Gastrocnemius medialis (tissue), 4 donors: ENCODE measurements around the gene DPF1.

ENCODE experiments used
- CTCF ChIP-seq, 5 experiments: fragments of 450-650 bp in 3 of 5; fragments of 200-600 bp in 2 of 5; sonication (generic) in 2 of 5; IDR thresholded peaks in 4 of 5; conservative IDR thresholded peaks in 1 of 5; 1 replicate in 4 of 5; 2 replicates in 1 of 5; pipeline ENCODE4 v1.5.1; 2016 to 2019; ENCODE audit warnings: antibody characterized with exemption in 5 of 5, mild to moderate bottlenecking in 3 of 5, moderate library complexity in 3 of 5
- POLR2A ChIP-seq, 2 donors: fragments of 450-650 bp; IDR thresholded peaks; one replicate each; pipeline ENCODE4 v1.6.1; 2017; ENCODE audit warnings: antibody characterized with exemption in 2 of 2, mild to moderate bottlenecking in 2 of 2, moderate library complexity in 2 of 2

- TF ChIP-seq CTCF (IDR thresholded peaks at IDR 0.05 in 4 of 5, conservative IDR thresholded peaks at IDR 0.05 in 1 of 5) = no peak
- no peak for TF ChIP-seq POLR2A (IDR thresholded peaks at IDR 0.05)
Observed at GRCh38 chr19:38223617-38224013, 407 bp downstream of the DPF1 start.
